Measurements from ENCODE around the gene CCDC40. TPM values are rescaled to one million over a fixed set of nuclear protein-coding genes. Genes with fewer than 3 reads are reported as not detected.

Gene CCDC40
- total RNA-seq, 1 experiment from 2014 or later: 7.5 TPM

- POLR2A ChIA-PET (ENCODE audit: unreplicated experiment): no interaction called here
- Histone ChIP-seq H3K27ac (ENCODE audit: low read length) (no peak overlapping the region), H3K9ac (ENCODE audit: low read length) (no peak overlapping the region), H3K4me1 (ENCODE audit: insufficient read depth, low read length) (peaks cover 5% of the 10 kb centered on the region; the same call in 1 of the 2 replicates), H3K79me2 (ENCODE audit: low read length) (no peaks in the 10 kb centered on the region), H3K36me3 (ENCODE audit: low read depth, low read length) (no peaks in the 10 kb centered on the region), H4K20me1 (ENCODE audit: low read length) (no peaks in the 10 kb centered on the region), H3K4me3 (ENCODE audit: low read length) (no peak overlapping the region), H3K27me3 (ENCODE audit: low read length) (no peaks in the 10 kb centered on the region), H3K4me2 (ENCODE audit: low read length) (no peak overlapping the region), H2AFZ (ENCODE audit: low read length) (no peak overlapping the region), H3F3A (ENCODE audit: low read length, unreplicated experiment) (no peaks in the 10 kb centered on the region), H3K9me3 (ENCODE audit: low read length) (no peaks in the 10 kb centered on the region), H3K9me2 (replicated peaks; ENCODE audit: low read length) (no peaks in the 10 kb centered on the region)
- no peak for ATAC-seq
- DNase-seq: no peak
- intact Hi-C loops (cut with micrococcal nuclease): no loop called here
- TF ChIP-seq CTCF (conservative IDR thresholded peaks at IDR 0.05; ENCODE audit: low read depth, low read length) (no peak), EZH2phosphoT487 (IDR thresholded peaks at IDR 0.05; ENCODE audit: borderline replicate concordance, low read length) (no peak), EZH2 (IDR thresholded peaks at IDR 0.05; ENCODE audit: low read length, unreplicated experiment) (no peak)
- no TSS peak for BruUV-seq (replicated peaks)
- CTCF ChIA-PET: no interaction called here
Measured at GRCh38 chr17:80002070-80002641, 34.3 kb upstream of the CCDC40 start.

- CTCF ChIA-PET: no interaction called here
- BruUV-seq (replicated peaks): no TSS peak
- no peak for DNase-seq
Measured at GRCh38 chr17:80002690-80003490, 33.6 kb upstream of the CCDC40 start.

GRCh38 chr17:80003969-80004368 lies 32.5 kb upstream of the CCDC40 start:
- H3K27me3 ChIP-seq (ENCODE audit: low read length): no peaks in the 10 kb centered on the region
- H3K9me2 ChIP-seq (replicated peaks; ENCODE audit: low read length): no peaks in the 10 kb centered on the region
- H3K27ac ChIP-seq (ENCODE audit: low read length): no peak overlapping the region
- H3K36me3 ChIP-seq (ENCODE audit: low read depth, low read length): no peaks in the 10 kb centered on the region
- H2AFZ ChIP-seq (ENCODE audit: low read length): no peak overlapping the region
- H3K9ac ChIP-seq (ENCODE audit: low read length): no peak overlapping the region
- H3K4me1 ChIP-seq (ENCODE audit: insufficient read depth, low read length): peaks cover 8% of the 10 kb centered on the region; the same call in 1 of the 2 replicates
- ChIA-PET CTCF (no interaction called here), POLR2A (ENCODE audit: unreplicated experiment) (interaction anchor here (0.6 kb wide), 1 partner anchor 163 kb away, joined by 3 read pairs; no protein-coding TSS in a partner anchor)
- H3K9me3 ChIP-seq (ENCODE audit: low read length): no peaks in the 10 kb centered on the region
- TF ChIP-seq EZH2 (IDR thresholded peaks at IDR 0.05; ENCODE audit: low read length, unreplicated experiment): no peak
- no peak for TF ChIP-seq CTCF (conservative IDR thresholded peaks at IDR 0.05; ENCODE audit: low read depth, low read length)
- TF ChIP-seq EZH2phosphoT487 (IDR thresholded peaks at IDR 0.05; ENCODE audit: borderline replicate concordance, low read length): no peak
- ATAC-seq (no peak), DNase-seq (no peak)
- no peaks in the 10 kb centered on the region for H4K20me1 ChIP-seq (ENCODE audit: low read length)
- H3K79me2 ChIP-seq (ENCODE audit: low read length): no peaks in the 10 kb centered on the region
- intact Hi-C loops (cut with micrococcal nuclease): no loop called here
- no peaks in the 10 kb centered on the region for H3F3A ChIP-seq (ENCODE audit: low read length, unreplicated experiment)
- no TSS peak for BruUV-seq (replicated peaks)
- H3K4me3 ChIP-seq (ENCODE audit: low read length): no peak overlapping the region
- H3K4me2 ChIP-seq (ENCODE audit: low read length): no peak overlapping the region

More at GRCh38 chr17:80002690-80003490, 33.6 kb upstream of the CCDC40 start:
- ATAC-seq: no peak
- Histone ChIP-seq H3K4me1 (ENCODE audit: insufficient read depth, low read length) (peaks cover 5% of the 10 kb centered on the region; the same call in 1 of the 2 replicates), H3K27me3 (ENCODE audit: low read length) (no peaks in the 10 kb centered on the region), H3K4me3 (ENCODE audit: low read length) (no peak overlapping the region), H3K9me3 (ENCODE audit: low read length) (no peaks in the 10 kb centered on the region), H3K79me2 (ENCODE audit: low read length) (no peaks in the 10 kb centered on the region), H4K20me1 (ENCODE audit: low read length) (no peaks in the 10 kb centered on the region), H3F3A (ENCODE audit: low read length, unreplicated experiment) (no peaks in the 10 kb centered on the region), H3K9me2 (replicated peaks; ENCODE audit: low read length) (no peaks in the 10 kb centered on the region), H3K9ac (ENCODE audit: low read length) (no peak overlapping the region), H3K36me3 (ENCODE audit: low read depth, low read length) (no peaks in the 10 kb centered on the region), H3K27ac (ENCODE audit: low read length) (no peak overlapping the region), H3K4me2 (ENCODE audit: low read length) (no peak overlapping the region), H2AFZ (ENCODE audit: low read length) (no peak overlapping the region)
- POLR2A ChIA-PET (ENCODE audit: unreplicated experiment): no interaction called here
- TF ChIP-seq EZH2phosphoT487 (IDR thresholded peaks at IDR 0.05; ENCODE audit: borderline replicate concordance, low read length): no peak
- intact Hi-C loops (cut with micrococcal nuclease): no loop called here
